Head of caudate nucleus (tissue), 42 donors: ENCODE data around the gene MAN1A2.
A peak's percentile ranks its signal among the peaks of the same experiment; 100 is the strongest.
"Not testable (repeated sequence)": the region's sequence is repeated elsewhere in the genome, so short reads cannot be mapped to it uniquely, and the experiment has no call there.

ENCODE experiments used
- DNase-seq, 42 donors: peaks; one replicate each; pipeline versions ENCODE4 v3.0.0 to v3.0.0-alpha.2; 2020 to 2021; ENCODE audit warnings: mixed read lengths in 7 of 42
- intact Hi-C: fragments of 100-400 bp; cut with DNase I; formaldehyde crosslinking; loops from one replicate; pipeline ENCODE4 v1.15.0; 2022

The MAN1A2 gene

DNA sequence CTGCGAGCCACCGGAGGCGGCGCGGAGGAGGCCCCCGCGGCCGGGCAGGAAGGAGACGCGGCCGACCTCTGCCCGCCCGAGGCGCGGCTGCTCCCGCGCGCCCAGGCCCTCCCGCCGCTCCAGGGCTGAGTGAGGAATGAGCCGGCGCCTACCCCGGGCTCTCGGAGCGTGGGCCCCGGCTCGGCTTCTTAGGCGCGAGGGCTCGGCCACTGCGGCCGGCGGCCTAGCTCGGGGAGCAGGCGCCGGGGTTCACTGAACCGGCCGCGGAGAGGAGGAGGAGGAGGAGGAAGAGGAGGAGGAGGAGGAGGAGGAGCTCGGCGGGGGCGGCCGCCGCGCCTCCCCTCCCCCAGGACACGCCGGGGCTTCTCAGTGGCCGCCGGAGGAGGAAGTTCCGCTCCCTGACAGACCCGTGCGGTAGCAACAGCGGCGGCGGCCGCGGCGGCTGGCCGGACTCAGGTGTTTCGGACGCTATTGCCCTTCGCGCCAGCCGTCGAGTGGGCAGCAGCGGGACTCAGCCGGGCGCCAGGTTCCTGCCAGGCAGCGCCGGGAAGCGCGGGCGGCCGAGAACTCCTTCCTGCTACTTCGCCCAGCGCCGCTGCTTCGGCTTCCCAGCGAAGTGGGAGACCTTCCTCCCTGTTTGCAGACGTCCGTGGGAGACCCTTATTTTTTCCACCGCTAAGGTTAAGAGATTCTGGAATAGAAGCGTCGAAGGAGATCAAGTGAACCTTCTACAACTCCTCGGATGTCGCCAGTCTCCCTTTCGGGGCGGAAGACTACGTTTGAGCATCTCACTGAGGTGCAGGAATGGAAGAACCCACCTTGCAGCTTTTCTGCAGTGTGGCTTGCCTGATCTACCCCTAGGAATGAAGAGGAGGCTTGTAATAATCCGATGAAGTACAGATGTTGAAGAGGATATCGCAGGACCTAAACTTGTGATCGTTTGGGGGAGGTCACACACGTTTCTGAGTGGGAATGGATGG is at the start of gene MAN1A2:
Gene MAN1A2, plus strand, starts transcription at position 404 of the 980 bp plus-strand sequence. CDS start 735 bp downstream, outside the sequence.
- peak; percentile 62 to 93 (median 85) for DNase-seq
- intact Hi-C loops, result loop anchor here (10.0 kb wide), 2 partner anchors 237 to 243 kb away; partner anchors contain the start of genes TENT5C and TRIM45

DNA sequence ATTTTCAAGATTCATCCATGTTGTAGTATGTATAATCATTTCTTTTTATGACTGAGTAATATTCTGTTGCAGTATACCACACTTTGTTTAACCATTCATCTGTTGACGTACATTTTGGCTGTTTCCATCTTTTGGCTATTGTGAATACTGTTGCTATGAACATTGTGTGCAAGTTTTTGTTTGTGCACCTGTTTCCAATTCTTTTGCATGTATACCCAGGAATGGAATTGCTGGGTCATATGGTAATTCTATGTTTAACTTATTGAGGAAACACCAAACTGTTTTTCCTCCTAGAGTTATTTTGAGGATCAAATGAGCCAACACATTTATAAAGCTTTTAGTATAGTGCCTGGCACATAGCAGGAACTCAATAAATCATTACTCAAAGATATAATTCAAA is 49.2 kb upstream of the MAN1A2 start:
- intact Hi-C loops, result no loop called here
- DNase-seq, result no peak

DNA sequence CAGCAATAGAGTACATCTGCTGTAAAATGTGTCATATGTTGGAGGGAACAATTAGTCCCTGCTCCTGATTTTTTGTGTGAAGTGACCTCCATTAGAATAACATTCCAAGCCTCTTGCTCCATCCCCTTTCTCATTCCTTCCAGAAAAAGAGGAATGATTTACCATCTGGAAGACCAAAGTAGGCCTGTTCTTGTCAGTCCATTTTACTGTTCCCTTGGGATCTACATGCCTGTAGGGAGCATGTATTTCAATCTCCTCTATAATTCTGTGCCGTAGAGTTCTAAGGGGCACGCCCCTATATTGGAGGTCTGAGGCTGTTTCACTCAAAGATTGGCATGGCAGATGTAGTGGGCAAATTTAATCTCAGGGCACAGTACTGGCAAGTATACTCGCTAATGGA is 48.8 kb upstream of the MAN1A2 start:
- intact Hi-C loops, result no loop called here
- DNase-seq, result no peak

DNA sequence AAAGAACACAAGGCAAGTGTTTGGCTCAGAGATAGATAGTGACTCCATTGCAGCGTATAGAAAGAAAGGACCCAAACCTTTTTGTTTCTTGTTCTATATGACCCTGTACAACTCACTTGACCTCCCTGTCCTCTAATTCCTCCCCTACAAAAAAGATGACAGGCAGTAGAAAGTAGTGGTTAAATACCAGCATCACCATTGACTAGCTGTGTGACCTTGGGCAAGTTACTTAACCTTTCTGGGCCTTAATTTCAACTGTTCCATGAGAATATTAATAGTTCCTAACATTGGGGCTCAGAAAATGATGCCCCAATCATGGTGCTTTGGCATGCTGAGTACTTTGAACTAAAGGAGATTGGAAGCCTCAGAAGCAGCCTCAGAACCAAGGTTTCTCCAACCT is 46.7 kb upstream of the MAN1A2 start:
- intact Hi-C loops, result no loop called here
- DNase-seq, result no peak

DNA sequence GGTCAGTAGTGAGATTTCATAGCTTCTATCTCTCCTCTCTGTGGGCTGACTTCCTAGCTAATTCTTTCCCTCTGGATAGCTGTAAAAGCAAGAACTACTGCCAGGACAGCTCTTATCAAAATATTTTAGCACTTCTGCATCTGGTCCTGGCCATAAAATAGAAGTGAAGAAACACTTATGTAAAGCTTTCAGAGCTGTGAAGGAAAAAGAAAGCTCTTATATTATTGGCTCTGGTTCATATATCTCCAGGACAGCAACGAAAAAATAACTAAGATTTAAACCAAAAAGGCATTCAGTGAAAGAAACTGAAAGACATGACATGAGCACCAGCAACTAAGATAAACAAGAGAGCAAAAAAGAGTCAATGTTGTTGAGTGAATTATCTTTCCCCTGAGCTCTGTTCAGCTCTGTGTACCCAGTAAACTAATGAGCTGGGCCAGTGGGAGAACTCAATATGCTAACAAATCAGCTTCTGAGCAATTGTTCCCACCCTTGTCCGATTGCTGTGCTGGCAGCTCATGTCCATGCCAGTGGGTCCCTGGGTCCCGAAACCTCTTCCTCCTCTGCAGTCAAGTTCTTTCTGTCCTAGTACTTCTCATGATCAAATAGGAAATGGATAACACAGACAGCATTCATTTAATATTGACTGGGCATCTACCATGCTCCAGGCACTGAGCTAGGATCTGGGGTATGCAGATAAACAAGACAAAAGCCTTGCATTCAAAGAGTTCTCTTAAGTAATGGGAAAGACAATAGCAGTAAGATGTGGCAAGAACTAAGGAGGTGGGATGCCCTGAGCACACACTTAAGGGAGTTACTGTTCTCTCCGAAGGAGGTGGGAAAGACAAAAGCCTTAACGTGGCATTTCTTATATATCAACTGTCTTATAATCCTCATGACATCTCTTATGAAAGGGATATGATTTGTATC is 45.3 kb upstream of the MAN1A2 start:
- intact Hi-C loops, result no loop called here
- no peak for DNase-seq

DNA sequence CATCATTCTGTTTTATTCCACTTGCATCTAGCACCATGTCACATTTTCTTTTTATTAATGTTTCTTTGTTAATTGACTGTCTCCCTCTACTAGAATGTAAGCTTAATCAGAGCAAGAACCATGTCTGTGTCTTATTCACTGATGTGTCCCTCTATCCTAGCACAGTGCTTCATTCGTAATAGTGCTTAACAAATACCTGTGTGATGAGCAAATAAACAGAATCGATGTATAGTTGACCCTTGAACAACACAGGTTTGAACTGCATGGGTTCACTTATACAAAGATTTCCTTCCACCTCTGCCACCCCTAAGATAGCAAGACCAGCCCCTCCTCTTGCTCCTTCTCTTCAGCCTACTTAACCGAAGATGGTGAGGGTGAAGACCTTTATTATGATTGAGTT is 42.9 kb upstream of the MAN1A2 start:
- no peak for DNase-seq
- intact Hi-C loops, result no loop called here

DNA sequence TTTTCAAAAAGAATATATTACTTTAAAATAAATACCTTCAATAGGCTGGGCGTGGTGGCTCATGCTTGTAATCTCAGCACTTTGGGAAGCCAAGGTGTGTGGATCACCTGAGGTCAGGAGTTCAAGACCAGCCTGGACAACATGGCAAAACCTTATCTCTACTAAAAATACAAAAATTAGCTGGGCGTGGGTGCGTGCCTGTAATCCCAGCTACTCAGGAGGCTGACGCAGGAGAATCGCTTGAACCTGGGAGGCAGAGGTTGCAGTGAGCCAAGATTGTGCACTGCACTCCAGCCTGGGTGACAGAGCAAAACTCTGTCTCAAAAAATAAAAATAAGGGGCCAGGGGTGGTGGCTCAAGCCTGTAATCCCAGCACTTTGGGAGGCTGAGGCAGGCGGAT is 41.2 kb upstream of the MAN1A2 start:
- intact Hi-C loops, DNase-seq: not testable (repeated sequence)

DNA sequence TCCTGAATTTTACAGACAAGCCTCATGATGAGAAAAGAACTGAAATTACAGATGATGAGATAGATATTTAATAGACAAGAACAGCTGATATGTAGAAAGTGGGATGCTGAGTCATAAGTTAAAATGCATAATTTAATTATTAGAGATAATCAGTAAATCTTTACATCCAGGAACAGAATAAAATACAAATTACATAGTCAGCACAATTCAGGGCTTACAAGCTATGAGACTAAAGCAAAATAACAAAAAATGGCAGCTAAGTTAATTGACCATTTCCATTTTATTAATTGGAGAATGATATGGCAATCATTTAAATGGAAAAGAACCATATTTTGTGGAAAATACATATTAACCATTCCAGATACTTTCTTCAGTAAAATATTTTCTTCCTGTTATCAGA is 40.2 kb upstream of the MAN1A2 start:
- DNase-seq, result no peak
- intact Hi-C loops, result no loop called here

DNA sequence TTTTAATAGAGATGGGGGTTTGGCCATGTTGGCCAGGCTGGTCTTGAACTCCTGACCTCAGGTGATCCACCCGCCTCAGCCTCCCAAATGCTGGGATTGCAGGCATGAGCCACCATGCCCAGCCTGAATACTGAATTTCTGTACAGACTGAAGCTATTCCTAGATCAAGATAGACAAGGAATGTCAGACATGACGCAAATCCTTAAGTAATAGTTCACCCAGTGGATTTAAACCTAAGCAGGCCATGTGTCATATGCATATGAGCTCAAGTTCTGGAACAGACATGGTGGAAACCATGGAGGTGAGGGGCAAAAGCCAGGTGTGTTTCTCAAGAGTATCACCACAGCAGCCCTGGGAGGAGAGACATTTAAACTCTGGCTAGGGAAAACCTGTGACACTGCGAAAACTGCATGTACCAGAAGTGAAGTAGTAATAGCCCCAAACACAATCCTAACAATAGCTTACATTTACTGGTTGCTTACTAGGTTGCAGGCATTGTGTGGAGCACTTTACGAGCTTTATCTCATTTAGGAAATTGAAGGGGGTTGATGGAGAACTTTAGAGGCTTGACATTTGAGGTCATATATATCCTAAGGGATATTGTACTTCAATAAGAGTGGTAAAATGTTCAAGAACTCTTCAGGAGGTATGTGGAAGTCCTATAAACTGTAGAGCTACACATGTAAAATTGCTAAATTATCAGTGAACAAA is 31.7 kb upstream of the MAN1A2 start:
- intact Hi-C loops, result no loop called here
- DNase-seq, result no peak

DNA sequence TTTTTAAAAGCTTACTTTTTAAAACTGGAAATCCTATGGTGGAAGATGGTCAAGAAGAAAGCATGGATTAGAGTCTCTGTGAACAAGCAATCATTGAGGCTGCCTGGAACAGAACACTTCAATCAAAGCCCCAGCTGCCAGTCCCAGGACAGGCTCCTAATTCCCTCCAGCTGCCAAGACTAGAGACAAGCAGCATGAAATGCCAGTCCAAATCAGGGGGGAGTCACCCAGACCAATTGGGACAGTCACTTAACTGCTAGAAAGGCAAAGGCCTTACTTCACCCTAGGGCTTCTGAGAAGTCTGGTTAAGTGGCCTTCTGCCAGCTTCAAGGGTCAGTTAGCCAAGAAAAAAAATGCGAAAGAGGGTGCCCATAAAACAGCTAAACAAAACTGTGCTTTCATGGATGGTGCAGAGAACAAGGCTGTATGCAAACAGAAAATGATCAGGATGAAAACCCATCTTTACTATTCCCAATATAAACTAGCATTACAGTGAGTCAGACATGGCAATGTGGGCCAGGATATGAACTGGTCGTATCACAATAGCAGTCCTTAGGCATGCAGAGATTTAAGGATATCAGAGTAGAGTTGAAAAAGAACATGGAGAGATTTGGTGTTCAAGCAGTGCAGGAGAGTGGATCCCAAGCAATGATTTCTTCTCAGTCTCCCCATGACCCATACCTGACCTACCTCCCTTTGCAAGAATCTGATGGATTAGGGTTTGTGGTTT is 31.0 kb upstream of the MAN1A2 start:
- intact Hi-C loops, result no loop called here
- peak in 31 of 42 donors; percentile 11 to 67 (median 34) for DNase-seq

DNA sequence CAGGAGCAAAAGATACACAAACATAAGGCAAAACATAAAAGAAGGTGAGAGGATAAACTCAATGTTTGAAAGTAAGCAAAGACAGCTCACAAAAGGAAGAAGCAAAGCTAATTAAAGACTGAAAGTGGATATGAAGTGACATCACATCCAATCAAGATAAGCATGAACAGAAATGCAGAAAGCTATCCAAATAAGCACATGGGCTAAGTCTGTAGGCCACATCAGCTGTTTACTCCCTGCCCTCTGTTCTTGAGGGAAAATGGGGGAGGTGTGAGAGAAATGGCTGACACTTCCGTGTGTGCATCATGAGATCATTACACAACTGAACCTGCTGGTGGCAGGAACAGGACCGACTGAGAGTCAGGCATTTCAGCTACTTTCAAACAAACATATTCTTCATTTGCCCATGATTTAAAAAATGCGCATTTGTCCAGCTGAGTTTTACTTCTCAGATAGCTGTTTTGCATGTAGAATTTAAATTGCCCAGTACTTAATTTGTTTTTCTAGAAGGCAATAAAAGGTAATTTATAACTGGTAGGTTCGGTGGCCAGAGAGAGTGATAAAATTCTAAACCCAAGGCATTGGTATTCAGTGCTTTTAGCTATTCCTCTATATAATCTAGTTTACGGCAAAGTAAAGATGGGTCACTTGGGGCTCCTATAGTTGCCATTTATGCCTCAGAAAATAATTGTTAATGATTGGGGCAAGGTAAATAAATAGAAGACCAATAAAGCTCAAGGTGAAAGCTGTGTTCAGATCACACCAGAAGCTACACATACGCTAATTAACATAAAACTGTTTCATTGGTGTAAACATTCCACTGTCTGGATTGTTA is 27.2 kb upstream of the MAN1A2 start:
- no peak for DNase-seq

DNA sequence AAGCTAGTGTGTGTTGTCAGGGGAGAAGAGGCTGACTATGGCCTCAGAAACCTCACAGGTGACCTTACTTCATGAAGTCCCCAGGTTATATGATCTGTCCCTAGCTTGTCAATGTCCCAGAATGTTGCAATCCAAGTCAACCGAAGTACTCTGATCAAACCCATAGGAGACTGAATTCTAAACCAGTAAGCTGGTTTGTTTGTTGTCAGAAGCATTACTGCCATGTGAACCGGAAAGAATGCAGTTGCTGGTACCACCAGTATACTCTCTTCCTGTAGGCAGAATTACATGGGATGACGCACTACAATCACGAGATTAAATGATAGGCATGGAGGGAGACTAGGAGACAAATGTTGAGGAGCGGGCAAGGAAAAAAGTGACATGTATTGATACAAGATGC is 26.1 kb upstream of the MAN1A2 start:
- intact Hi-C loops, result no loop called here

More for the DNA sequence above, 27.2 kb upstream of the MAN1A2 start:
- intact Hi-C loops, result no loop called here

DNA sequence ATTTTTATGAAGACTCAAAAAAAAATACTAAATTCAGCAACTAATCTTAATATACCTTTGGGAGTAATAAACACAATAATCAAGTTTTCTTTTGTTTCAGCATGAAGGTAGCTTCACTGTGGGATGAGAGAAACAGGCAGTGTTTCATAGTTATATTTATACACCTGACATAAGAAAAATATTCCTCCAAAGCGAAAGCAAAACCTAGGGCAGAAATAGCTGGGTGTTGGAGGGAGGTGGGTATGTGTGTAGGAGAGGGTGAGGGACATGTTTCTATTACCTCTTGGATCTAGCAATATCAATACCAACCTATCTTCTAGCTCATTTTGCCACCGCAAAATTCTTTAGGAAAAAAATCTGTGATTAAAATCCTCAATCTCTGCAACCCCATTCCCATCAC is 24.9 kb upstream of the MAN1A2 start:
- no peak for DNase-seq
- intact Hi-C loops, result no loop called here

More for the DNA sequence above, 26.1 kb upstream of the MAN1A2 start:
- no peak for DNase-seq

DNA sequence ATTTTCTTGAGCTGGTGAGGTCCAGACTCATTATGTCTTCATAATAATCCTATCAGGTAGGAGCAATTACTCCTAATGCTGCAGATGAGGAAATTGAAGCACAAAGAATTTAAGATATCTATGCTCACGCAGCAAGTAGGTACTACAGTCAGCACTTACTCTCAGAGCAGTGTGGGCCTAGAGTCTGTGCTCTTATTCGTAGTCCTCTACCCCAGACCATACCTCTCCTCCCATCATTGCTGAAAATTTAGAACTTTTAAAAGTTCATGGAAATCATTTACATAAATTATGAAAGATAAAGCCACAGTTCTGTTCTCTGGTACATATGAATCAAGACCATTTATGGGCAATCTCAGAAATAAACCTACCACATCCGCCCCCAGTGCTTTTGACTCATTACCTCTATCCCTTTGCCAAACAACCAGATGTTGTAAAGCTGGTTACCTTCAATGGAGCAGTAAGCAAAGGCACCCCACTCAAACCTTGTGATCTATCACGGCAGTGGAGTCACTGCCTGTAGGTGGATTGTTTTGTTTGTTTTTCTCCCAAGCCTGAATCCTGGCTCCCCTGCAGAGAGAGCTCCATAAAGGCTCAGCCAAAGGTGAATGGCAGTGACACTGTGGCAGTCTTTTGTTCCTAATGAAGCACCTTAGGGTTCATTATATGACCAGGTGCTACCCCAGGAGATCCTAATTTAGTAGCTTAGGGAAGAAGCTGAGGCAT is 20.9 kb upstream of the MAN1A2 start:
- no peak for DNase-seq
- intact Hi-C loops, result no loop called here

DNA sequence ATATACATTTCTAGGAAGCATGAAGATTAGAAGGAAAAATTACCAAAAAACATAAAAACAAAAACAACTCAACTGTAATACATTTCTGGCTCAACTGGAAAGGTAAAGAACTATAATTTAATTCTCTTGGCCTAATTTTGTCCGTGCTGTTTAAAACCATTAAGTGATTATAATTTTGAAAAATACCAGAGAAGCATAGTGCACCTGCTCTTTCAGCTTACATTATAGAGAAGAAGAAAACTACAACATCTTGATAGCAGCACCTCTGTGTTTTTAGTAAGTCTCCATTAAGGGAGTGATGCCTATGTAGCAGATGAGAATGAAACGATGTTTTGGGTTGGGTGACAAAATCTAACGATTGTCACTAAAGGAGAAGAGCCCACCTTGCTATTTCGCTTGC is 19.3 kb upstream of the MAN1A2 start:
- intact Hi-C loops, result no loop called here
- DNase-seq, result no peak

DNA sequence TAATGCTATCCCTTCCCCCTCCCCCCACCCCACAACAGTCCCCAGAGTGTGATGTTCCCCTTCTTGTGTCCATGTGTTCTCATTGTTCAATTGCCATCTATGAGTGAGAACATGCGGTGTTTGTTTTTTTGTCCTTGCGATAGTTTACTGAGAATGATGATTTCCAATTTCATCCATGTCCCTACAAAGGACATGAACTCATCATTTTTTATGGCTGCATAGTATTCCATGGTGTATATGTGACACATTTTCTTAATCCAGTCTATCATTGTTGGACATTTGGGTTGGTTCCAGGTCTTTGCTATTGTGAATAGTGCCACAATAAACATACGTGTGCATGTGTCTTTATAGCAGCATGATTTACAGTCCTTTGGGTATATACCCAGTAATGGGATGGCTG is 14.6 kb upstream of the MAN1A2 start:
- DNase-seq, intact Hi-C loops: not testable (repeated sequence)
